ENCODE results near the gene MMP15.
A peak's percentile ranks its signal among the peaks of the same experiment; 100 is the strongest.

Gene MMP15

DNA sequence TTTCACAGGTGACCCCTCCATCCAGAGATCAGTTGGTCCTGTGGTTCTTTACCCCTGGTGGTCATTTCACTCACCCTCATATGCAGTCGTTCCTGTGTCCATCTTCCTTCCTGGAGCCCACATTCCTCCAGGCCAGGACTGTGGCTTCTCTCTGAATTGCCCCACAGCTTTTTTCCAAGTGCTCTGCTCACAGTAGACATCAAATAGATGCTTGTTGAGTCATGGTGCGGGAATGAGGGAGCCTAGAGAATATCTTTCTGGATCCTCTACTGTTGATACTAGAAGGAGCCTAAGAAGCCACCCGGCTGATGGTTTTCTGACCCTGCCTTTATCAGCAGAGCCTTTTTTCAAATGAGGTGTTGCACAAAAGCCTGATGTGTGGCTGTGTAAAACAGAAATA lies 13.9 kb upstream of the MMP15 start:
- Histone ChIP-seq H3K27ac (ENCODE audit: poor library complexity, severe bottlenecking) (no peak overlapping the region), H3K9me3 (ENCODE audit: severe bottlenecking) (no peaks in the 10 kb centered on the region), H3K4me3 (ENCODE audit: severe bottlenecking) (no peak overlapping the region), H3K4me1 (ENCODE audit: insufficient read depth, poor library complexity, severe bottlenecking) (no peaks in the 10 kb centered on the region), H3K27me3 (ENCODE audit: insufficient read depth, poor library complexity, severe bottlenecking) (no peaks in the 10 kb centered on the region), H3K36me3 (ENCODE audit: low read depth) (peaks cover 55% of the 10 kb centered on the region)
- DNase-seq (ENCODE audit: low spot score) (no peak), ATAC-seq (ENCODE audit: low read depth) (peak; percentile 48)
- TF ChIP-seq, protein P1, sequence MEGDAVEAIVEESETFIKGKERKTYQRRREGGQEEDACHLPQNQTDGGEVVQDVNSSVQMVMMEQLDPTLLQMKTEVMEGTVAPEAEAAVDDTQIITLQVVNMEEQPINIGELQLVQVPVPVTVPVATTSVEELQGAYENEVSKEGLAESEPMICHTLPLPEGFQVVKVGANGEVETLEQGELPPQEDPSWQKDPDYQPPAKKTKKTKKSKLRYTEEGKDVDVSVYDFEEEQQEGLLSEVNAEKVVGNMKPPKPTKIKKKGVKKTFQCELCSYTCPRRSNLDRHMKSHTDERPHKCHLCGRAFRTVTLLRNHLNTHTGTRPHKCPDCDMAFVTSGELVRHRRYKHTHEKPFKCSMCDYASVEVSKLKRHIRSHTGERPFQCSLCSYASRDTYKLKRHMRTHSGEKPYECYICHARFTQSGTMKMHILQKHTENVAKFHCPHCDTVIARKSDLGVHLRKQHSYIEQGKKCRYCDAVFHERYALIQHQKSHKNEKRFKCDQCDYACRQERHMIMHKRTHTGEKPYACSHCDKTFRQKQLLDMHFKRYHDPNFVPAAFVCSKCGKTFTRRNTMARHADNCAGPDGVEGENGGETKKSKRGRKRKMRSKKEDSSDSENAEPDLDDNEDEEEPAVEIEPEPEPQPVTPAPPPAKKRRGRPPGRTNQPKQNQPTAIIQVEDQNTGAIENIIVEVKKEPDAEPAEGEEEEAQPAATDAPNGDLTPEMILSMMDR (IDR thresholded peaks at IDR 0.05; ENCODE audit: poor library complexity, severe bottlenecking) = no peak

DNA sequence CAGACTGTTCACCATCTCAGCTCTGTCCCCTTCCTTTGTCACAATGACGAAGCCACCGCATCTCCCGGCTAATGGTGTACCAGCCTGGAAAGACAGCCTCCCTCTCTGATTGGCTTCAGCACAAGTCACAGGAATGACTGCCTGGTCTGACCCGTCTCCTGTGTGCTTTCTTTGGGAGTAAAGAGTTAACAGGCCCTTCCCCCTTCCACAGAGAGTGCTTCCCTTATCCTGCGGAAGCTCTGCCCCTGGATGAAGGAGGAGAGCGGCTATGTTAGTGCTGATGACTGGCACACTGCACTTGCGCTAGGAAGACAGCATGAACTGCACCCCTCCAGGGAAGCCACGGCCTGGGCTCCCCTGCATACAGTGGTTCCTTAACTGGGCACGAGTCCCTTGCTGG lies 13.1 kb upstream of the MMP15 start:
- no peak overlapping the region for H3K27ac ChIP-seq (ENCODE audit: poor library complexity, severe bottlenecking)
- H3K27me3 ChIP-seq (ENCODE audit: insufficient read depth, poor library complexity, severe bottlenecking) = no peaks in the 10 kb centered on the region
- H3K9me3 ChIP-seq (ENCODE audit: severe bottlenecking) = no peaks in the 10 kb centered on the region
- ATAC-seq (ENCODE audit: low read depth) (no peak), DNase-seq (ENCODE audit: low spot score) (no peak)
- peaks cover 47% of the 10 kb centered on the region for H3K36me3 ChIP-seq (ENCODE audit: low read depth)
- H3K4me3 ChIP-seq (ENCODE audit: severe bottlenecking) = no peak overlapping the region
- no peaks in the 10 kb centered on the region for H3K4me1 ChIP-seq (ENCODE audit: insufficient read depth, poor library complexity, severe bottlenecking)
- TF ChIP-seq, protein P1 (IDR thresholded peaks at IDR 0.05; ENCODE audit: poor library complexity, severe bottlenecking) = no peak

DNA sequence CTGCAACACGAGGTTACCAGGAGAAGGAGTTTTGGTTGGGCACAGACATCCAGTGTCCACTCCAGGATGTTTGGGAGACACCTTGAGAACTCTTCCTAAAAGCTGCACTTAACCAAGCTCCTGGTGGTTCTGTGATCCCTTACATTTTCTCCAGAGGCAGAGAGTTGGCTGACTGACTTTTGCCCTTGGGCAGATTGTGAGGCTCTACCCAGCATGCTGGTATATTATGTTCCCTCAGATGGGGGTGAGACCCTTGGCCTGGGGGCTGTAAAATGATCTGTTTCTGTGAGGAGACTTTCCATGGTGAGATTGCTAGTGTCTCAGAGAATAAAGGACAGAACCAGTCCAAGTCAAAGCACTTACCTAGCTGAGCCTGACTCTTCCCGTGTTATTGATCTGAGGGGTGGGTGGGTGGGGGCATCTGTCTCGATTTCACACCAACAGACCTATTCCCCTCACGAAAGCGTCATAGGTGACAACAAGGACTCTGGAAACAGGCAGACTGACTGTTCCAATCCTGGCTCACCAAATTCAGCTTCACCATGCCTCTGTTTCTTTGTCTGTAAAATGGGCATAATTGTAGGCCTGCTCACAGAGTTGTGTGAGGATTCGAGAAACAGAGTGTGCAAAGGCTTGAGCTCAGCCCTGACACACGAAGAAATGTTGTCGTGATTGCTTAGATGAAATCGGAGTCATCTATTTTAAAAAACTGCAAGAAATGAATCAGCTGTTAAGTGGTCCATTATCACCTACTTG lies 12.2 kb upstream of the MMP15 start:
- Histone ChIP-seq H3K27ac (ENCODE audit: poor library complexity, severe bottlenecking) (no peak overlapping the region), H3K4me1 (ENCODE audit: insufficient read depth, poor library complexity, severe bottlenecking) (no peaks in the 10 kb centered on the region), H3K4me3 (ENCODE audit: severe bottlenecking) (no peak overlapping the region), H3K27me3 (ENCODE audit: insufficient read depth, poor library complexity, severe bottlenecking) (no peaks in the 10 kb centered on the region), H3K36me3 (ENCODE audit: low read depth) (peaks cover 45% of the 10 kb centered on the region), H3K9me3 (ENCODE audit: severe bottlenecking) (no peaks in the 10 kb centered on the region)
- DNase-seq (ENCODE audit: low spot score) (no peak), ATAC-seq (ENCODE audit: low read depth) (no peak)
- TF ChIP-seq, protein P1 (IDR thresholded peaks at IDR 0.05; ENCODE audit: poor library complexity, severe bottlenecking) = no peak

DNA sequence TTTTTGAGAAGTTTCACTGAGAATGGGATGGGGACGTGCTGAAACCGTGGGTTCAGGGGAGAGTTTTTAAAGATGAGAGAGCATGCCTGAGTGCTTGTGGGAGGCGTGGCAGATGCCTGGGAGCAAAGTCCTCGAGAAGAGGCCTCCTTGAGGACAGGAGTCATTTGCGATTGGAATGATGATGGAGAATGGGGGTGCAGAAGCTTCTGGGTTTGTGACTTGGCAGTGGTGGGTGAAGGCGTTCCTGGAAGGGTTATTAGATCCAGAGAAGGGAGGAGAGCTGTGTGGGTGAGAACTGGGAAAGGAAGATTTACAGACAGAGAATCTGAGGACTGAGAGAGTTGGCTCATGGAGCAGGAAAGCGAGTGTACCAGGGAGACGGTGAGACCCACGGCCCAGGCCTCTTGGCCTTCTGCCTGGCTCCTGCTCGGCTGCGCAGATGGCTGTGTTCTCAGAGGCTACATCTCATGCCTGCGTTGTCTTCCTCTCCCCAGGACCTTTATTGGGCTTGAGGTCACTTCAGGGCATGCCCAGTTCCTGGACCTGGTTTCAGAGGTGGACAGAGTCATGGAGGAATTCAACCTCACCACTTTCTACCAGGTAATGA lies 8.6 kb upstream of the MMP15 start:
- Histone ChIP-seq H3K4me3 (ENCODE audit: severe bottlenecking) (no peak overlapping the region), H3K27me3 (ENCODE audit: insufficient read depth, poor library complexity, severe bottlenecking) (no peaks in the 10 kb centered on the region), H3K27ac (ENCODE audit: poor library complexity, severe bottlenecking) (no peak overlapping the region), H3K9me3 (ENCODE audit: severe bottlenecking) (no peaks in the 10 kb centered on the region), H3K4me1 (ENCODE audit: insufficient read depth, poor library complexity, severe bottlenecking) (no peaks in the 10 kb centered on the region), H3K36me3 (ENCODE audit: low read depth) (peaks cover 15% of the 10 kb centered on the region)
- no peak for DNase-seq (ENCODE audit: low spot score)
- ATAC-seq (ENCODE audit: low read depth) = no peak
- TF ChIP-seq, protein P1 (IDR thresholded peaks at IDR 0.05; ENCODE audit: poor library complexity, severe bottlenecking) = no peak

DNA sequence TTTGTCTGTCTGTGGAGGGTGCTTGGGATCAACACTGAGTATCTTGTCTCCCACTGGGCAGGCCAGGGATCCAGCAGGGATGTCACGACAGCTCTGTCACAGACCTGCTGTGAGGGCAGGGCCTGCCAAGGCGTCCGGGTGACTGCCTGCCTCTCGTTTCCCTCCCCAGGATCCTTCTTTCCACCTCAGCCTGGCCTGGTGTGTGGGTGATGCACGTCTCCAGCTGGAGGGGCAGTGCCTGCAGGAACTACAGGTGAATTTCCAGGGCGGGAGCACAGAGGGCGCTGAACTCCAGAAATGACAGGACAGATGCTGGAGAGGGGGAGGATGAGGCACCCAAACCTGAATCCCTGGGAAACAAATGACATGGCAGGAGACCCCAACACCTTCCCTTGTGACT lies 6.8 kb upstream of the MMP15 start:
- no peak for DNase-seq (ENCODE audit: low spot score)
- H3K4me3 ChIP-seq (ENCODE audit: severe bottlenecking) = no peak overlapping the region

More for the DNA sequence above, 6.8 kb upstream of the MMP15 start:
- no peaks in the 10 kb centered on the region for H3K9me3 ChIP-seq (ENCODE audit: severe bottlenecking)
- H3K27me3 ChIP-seq (ENCODE audit: insufficient read depth, poor library complexity, severe bottlenecking) = no peaks in the 10 kb centered on the region
- peaks cover 11% of the 10 kb centered on the region for H3K4me1 ChIP-seq (ENCODE audit: insufficient read depth, poor library complexity, severe bottlenecking)
- H3K36me3 ChIP-seq (ENCODE audit: low read depth) = peaks cover 12% of the 10 kb centered on the region
- no peak for ATAC-seq (ENCODE audit: low read depth)
- TF ChIP-seq, protein P1 (IDR thresholded peaks at IDR 0.05; ENCODE audit: poor library complexity, severe bottlenecking) = no peak
- H3K27ac ChIP-seq (ENCODE audit: poor library complexity, severe bottlenecking) = no peak overlapping the region

All from RWPE2 (cell line).